DMS153 (cell line): ENCODE data around the gene MYB.
"Not testable (repeated sequence)": the region's sequence is repeated elsewhere in the genome, so short reads cannot be mapped to it uniquely, and the experiment has no call there.

Experiments used
- DNase-seq: peaks from one replicate; lab custom pipeline; 2025; lab: John Stamatoyannopoulos, UW

MYB gene

GRCh38 chr6:135164387-135164786, 16.7 kb upstream of the MYB start:
- DNase-seq, result not testable (repeated sequence)

DNA sequence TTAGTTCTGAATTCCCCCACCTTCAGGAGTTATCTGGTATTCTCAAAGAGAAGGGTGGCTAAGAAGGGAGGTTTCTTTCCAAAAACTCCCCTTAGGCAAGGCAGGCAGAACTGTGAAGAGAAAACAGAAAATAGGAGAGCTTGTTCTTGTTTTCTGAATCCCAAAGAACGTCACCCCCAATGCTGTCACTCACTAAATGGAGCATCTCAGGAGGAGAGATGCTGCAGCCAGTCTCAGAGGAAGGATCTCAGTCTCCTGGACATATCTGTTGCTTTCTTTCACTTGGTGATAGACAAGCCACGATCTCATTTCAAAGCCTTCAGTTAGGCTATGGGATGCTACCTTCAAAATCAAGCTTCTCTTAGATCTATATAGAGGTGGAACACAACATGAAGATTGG, 16.1 kb upstream of the MYB start:
- no peak for DNase-seq

DNA sequence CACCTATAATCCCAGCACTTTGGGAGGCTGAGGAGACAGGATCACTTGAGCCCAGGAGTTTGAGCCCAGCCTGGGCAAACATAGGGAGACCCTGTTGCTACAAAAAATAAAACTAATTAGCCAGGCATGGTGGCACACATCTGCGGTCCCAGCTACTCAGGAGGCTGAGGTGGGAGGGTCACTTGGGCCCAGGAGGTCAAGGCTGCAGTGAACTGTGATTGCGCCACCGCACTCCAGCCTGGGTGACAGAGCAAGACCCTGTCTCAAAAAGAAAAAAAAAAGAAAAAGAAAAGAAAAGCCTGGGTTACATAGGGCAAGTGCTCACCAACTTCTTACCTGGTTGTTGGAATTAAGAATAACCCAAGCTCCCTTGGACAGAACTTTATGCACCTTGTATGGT, 14.6 kb upstream of the MYB start:
- DNase-seq, result no peak

DNA sequence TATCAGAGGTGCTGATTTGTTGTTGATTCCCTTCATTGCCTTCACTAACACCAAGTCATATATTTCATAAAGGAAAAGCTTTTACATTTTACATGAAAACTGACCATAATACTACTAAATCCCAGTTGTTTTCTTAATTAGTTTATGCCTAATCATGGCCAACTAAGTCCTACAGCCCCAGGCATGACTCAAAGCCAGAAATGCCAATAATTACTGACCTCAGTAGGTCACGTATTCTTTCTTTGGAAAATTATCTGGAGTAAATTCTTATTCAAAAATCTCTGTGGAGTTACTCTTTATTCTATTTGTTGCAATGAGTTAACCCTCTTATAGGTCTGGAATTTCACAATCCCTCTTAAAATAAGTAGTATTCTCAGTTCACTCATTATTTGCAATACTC, 13.5 kb upstream of the MYB start:
- DNase-seq, result no peak

GRCh38 chr6:135168766-135169165, 12.3 kb upstream of the MYB start:
- DNase-seq, result no peak

DNA sequence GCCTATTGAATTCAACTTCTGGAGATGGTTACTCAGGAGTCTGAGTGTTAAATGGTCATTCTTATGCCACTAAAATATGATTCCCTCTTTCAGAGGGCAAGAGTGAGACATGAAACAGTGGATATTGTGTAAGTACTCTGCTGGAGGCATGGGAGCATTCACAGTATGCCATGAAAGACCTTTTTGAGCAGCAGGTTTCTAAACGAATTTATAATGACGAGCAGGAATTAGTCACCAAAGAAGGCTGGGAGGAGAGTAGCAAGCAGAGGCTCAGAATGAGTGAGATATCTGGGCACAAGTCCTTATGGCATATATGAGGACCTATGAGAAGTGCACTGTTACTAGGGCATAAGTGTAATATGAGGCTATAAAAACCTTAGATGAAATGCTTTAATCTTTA, 10.9 kb upstream of the MYB start:
- no peak for DNase-seq

- DNase-seq, result no peak
These were observed 10.3 kb upstream of the MYB start for GRCh38 chr6:135170849-135171248.

DNA sequence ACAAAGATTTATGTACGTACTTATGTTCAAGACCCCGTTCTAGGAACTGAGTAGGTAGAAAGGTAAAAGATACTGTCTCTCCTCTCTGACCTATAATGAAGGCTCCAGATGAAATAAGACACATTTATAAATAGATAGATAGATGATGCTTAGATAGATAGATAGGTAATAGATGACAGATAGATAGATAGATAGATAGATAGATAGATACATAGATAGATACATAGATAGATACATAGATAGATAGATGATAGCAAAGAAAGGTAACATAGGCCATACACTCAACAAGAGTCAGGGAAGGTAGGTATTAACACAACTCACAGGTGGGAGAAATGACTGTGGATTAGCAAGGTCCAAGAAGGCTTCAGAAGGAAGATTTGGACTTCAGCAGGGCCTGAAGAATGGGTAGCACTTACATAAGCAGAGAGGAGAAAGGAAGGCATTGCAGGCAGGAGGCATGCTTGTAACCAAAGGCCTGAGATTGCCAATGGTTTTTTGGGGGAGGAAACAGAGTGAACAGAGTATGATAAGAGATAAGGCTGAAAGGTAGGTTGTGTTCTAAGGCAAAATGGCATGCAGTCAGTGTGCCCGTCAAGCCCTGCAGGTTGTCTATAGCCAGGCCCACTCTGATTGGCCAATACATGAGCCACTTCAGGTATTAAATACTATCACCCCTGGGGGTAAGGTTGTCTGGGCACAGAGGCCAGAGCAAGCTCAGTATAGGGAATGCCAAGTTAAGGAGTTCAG, 7.7 kb upstream of the MYB start:
- no peak for DNase-seq

GRCh38 chr6:135173989-135174484, 7.1 kb upstream of the MYB start:
- DNase-seq, result no peak

DNA sequence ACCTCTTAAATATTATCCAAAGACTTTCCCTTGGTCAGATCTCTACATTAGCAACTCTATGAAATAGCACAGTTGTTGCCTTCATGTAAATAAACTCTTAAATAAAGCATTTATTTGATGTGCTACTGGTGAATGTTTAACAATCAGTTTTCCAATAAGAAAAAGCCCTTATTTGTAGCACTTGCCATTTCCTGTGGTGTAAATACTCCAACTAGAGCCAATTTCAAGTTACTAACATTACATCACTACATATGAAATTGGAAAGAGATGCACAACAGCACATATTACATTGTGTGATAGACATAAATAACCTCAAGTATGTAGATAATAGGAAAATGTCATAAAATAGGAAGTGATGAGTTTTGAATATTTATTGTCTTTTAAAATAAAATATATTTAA, 5.0 kb upstream of the MYB start:
- no peak for DNase-seq

GRCh38 chr6:135176464-135176863, 4.6 kb upstream of the MYB start:
- no peak for DNase-seq

DNA sequence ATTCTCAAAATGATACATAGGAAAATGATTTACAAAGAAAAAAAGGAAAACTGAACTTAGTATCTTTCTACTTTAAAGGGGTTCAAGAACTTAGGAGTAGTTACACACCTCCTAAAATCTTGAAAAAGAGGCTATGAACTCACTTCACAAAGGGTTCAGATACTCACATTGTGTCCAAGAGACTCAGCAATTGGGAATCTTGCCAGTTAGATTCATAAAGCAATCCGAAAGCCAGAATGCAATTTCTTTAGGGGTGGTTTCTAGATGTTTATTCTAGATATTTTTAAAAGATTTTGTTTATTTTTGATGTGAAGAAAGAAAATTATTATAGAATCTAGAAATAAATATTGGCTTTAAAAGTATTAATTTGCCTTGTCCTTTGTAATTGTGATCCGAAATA, 1.7 kb upstream of the MYB start:
- DNase-seq, result no peak

DNA sequence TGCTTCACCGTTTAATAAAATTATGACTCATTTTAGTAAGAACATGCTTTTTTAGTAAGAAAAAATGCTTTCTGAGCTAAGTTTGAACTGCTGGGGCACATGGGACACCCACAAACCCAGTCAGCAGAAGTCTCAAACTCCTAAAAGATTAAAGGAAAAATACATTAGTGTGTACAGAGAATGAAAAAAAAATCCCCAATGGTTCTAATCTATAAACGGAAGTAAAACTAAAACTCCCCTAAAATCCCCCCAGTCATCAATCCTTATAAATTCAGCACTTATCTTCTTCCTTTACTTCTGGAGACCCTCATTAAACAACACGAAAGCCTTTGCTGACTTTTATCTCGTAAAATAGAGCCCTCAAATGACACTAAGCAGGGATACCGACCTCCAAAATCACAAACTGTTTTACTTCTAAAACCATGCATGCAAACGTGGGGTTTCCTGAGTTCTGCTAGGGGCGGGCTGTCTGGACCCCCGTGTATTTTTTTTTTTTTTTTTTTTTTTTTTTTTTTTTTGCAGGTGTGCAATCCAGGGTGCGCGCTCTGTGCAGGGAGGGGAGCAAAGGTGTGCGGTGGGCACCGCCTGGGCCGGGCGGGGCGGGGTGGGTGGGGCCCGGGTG, 1.1 kb upstream of the MYB start:
- no peak for DNase-seq

DNA sequence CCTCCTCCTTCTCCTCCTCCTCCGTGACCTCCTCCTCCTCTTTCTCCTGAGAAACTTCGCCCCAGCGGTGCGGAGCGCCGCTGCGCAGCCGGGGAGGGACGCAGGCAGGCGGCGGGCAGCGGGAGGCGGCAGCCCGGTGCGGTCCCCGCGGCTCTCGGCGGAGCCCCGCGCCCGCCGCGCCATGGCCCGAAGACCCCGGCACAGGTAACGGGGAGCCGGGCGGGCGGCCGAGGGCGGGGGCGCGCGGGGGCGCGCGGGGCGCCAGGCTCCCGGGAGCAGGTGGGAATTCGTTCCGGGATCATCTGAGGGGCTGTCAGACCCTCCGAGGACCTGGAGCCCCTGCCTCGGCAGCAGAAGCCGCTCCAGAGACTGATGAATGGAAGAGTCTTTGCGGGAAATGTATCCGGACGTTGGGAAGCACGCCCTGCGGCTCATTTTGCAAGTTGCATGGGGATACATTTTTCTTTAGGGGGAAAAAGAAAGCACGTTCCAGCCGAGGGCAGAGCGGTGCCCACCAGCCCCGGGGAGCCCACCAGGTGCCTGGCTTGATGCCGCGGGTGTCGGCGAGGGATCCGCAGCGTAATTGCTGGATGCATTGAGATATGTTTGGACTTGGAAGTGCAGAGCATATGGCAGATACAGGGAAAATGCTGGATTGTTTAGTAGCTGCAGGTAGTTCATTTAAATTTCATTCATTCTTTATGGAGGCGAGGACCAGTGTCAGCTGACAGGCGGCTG, 394 bp downstream of the MYB start:
- DNase-seq, result no peak

GRCh38 chr6:135182071-135183001, 1.2 kb downstream of the MYB start:
- DNase-seq, result peak; percentile 8

DNA sequence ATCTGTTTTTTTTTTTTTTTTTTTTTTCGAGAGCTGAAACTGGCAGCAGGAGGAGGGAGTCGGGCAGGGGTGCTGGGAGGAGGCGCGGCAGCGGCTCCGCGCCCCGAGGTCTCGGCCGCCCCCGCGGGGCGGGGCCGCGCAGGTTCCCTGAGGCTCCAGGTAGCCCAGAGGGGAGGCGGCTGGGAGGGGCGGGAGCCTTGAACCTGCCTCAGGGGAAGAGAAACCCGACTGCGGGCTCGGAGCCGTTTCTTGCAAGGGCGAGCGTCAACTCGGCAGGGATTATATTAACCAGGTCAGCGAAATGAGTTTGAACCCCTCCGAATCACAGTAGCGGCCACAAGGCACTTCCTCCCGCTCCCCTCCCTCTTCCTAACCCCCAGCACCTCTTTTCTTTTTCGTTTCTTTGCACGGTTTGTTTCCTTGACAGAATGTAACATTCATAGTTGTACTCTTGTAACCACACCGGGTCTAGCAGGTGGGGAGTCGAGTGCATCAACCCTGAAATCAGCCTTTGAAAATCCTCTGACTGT, 2.0 kb downstream of the MYB start:
- peak; percentile 23 for DNase-seq

DNA sequence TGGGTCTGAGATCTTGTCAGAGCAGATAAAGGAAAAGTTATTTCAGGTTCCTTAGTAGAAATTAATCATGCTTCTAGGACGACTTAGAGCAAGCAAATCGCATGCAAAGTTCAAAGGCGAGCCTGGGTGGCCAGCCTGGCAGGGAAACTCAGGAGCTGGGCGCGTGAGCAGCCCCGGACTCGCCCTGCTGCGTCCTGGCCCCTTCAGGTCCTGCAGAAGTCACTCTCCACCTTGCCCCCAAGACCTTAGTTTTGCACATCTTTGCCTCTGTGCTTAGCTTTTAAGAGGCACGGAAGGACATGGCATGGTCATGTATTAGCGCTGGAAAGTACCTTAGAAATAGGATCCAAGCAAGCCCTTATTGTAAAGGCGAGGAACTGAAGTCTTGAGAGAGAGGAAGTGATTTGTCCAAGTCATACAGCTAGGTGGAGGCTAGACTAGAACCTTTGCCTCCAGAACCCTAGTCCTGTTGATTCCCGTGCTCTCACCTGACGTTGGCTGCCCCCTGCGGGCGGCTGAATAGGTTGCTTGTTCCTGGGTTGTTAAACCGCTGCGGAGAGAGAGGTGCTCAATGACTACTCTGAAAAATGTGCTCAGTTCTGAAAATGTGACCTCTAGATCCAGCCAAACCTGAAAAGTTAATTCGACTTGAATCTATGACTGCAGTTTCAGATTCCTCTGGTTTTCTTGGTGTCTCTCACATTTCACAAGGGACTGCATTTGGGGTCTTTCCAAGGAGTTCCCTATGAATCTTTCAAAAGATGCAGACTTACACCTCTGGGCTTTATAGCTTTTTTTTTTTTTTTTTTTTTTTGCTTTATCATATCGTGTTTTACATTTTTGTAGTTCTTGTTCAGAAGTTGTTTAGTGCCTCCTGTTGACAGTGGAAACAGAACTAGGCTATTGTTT, 2.7 kb downstream of the MYB start:
- peak; percentile 29 for DNase-seq

GRCh38 chr6:135185483-135185882, 4.4 kb downstream of the MYB start:
- no peak for DNase-seq

DNA sequence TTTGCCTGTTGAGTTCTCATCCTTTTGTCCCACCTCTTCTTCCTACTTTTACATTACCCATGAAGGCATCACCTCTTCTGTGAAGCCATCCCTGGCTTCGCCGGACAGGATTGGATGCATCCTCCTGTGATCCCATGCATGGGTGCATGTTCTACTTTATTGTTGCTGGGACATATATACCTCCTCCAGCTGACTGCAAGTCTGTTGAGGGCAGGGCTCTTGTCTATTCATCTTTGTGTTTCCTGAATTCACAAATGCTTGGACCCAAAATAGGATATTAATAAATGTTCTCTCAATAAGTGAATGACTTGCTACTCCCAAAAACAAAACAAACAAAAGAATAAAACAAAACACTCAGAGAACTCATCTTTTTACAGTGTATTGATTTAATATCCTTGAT, 5.1 kb downstream of the MYB start:
- no peak for DNase-seq

GRCh38 chr6:135187372-135187771, 6.3 kb downstream of the MYB start:
- DNase-seq, result no peak

GRCh38 chr6:135188718-135189117, 7.6 kb downstream of the MYB start:
- DNase-seq, result no peak
